HK-2 (cell line): ENCODE data around the gene CHST1.

Experiments used
- DNase-seq: peaks from one replicate; pipeline ENCODE4 v3.0.0-alpha.2; 2018; ENCODE audit not compliant: unreplicated experiment

CHST1 gene

GRCh38 chr11:45606514-45607281, 58.7 kb downstream of the CHST1 start:
- no peak for DNase-seq

GRCh38 chr11:45605051-45605450, 60.4 kb downstream of the CHST1 start:
- no peak for DNase-seq

DNA sequence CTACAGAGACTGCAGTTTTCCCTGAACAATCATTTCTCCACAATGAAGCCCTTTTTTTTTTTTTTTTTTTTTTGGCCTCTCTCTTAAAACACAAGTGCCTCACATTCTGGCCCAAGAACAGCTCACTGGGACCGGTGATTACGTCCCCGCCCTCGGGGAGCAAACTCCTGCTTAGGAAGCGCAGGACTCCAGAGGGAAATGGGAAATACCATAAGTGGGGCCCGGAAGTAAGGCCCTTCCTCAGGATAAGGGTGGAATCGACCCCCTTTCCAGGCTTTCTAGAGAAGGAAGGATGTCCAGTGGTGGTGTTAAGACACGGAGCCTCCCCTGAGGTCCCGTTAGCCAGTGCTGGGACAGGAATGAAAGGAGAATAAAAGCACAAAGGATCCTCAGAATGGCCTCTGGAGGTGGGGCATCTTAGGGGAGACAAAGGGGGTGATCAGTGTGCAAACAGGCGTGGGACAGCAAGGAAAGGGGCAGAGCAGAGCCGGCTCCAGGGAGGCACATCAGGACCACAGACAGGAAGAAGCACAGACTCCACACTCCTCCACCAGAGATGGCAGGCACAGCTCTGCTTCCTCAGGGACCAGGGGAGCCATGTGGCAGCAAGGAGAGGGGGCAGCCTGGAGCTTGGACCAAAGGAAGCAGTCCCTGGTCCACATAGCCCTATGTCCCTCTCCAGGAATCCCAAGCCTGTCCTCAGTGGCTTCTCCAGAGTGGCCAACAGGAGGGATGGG, 61.3 kb downstream of the CHST1 start:
- DNase-seq, result no peak

DNA sequence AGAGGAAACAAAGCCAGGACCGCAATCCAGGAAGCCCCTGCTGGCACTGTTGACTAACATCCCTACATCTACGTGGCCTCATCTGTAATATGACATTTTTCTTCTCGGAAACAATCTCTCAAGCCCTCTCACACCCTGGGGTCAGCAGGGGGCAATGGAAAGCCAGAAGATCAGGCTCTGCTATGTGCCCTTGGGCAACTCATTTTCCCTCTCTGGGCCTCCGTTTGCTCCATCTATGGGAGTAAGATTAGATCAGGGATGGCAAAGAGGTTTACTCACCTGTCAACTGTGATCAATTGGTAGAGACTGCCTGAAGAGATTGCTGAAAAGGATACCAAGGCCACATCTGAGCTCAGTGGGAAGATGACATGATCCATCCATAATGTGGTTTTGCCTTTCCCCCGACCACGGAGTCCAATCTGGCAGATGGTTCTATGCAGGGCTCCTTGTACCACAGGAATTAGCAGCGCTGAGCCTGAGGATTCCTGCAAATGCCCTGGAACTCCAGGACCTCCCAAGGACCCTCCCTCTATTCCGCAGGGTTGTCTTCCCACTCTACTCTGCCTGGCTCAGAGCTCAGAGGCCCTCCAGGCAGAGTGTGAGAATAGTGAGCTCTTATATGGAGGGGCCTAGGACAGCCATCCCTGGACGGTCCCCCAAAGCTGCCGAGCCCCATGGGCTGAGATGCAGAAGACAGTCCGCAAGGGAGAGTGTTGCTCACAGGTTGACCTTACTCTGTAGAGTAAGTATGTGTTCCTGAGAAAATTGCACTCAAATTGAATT, 66.1 kb downstream of the CHST1 start:
- DNase-seq, result no peak
